Stimulated activated naive CD4-positive, alpha-beta T cell (primary cell): ENCODE data around the gene ZNF492.
"Not testable (repeated sequence)": the region's sequence is repeated elsewhere in the genome, so short reads cannot be mapped to it uniquely, and the experiment has no call there.

Source experiments
- DNase-seq, 6 experiments: peaks; one replicate each; lab custom pipeline; 2025; lab: John Stamatoyannopoulos, UW

The ZNF492 gene

GRCh38 chr19:22617614-22618320 lies 16.4 kb upstream of the ZNF492 start:
- no peak for DNase-seq

DNA sequence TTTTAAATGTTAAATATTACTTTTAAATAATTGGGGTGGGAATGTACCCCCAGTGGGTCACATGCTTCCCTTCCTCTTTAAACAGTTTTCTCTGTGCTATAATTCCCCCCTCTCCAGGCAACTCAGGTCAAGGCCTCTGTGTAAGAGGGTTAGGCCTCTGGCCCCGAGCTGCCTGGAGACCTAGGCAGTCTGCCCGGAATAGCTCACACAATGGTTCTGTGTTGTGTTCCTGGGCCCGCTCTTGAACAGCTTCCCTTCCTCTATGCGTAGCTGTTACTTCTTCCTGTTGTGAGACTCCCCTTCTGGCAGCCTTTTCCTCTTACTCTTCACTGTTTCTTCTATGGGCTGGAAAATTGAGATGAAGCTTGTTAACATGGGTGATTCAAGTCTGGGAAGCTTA lies 14.8 kb upstream of the ZNF492 start:
- DNase-seq: no peak

DNA sequence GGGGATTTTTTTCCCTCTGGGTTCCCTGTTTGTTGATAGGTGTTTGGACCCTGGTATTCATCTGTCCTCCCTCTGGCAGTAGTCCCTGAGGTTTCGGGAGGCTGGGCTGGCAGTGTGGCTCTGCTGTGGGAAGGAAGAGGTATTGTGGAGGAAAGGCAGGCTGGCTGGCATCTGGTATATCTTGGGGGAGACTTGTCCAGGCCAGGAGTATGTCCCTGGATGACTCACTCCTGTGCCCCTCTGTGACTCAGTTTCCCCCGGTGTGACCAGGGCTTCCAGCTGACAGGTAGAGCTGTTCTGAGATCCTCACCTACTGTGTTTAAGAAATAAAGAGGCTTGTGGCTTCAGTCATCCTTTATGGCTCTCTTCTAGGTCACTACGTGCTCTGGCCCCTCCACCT lies 14.2 kb upstream of the ZNF492 start:
- no peak for DNase-seq

DNA sequence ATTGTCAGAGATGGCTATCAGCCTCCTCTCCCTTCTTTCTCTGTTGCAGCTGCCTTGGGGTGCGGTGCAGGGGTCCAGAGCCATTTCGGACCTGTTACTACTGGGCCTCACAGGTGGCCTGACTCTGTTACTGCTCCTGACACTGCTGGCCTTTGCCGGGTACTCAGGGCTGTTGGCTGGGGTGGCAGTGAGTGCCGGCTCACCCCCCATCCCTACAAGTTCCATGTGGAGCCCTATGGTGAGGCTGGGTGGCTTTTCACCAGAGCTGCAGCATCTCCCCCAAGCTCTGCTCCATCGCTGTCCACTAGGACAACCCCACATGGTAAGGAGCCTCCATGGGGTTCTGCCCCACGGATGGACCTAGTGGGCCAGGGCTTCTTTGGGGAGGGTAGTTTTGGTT lies 13.7 kb upstream of the ZNF492 start:
- no peak for DNase-seq

DNA sequence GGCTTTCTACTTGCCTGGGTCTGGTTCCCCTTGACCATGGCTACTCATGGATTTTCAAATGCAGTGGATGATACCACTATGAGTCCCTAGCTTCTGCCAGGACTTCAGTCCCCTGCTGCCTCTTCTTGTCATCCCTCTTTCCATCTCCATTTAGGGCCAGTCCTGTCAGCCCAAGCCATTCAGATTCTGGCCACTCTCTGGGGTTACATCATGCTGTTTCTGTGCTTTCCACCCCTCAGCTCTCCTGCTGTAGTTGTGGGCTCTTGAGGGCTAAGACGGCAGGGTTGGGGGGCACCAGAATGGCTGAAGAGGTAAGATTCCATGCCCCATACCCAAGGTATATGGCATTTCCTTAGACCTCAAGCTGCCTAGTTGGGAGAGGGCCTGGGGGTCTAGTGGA lies 13.2 kb upstream of the ZNF492 start:
- DNase-seq: no peak

DNA sequence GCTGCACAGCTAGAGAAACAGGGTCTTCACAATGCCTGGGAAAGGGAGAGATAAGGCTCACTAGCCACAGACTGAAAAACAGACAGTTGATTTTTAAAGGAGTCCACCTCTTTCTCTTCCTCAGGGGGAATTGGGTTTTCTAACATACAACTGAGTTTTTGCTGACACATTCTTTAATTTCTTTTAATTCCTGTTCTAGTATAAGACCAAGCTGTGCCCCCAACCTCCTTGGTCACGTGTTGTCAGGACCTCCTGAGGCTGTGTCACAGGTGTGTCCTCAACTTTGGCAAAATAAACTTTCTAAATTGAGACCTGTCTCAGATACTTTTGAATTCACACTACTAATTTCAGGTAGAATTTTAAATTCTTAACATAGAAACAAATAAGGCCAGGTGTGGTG lies 12.1 kb upstream of the ZNF492 start:
- DNase-seq: no peak

DNA sequence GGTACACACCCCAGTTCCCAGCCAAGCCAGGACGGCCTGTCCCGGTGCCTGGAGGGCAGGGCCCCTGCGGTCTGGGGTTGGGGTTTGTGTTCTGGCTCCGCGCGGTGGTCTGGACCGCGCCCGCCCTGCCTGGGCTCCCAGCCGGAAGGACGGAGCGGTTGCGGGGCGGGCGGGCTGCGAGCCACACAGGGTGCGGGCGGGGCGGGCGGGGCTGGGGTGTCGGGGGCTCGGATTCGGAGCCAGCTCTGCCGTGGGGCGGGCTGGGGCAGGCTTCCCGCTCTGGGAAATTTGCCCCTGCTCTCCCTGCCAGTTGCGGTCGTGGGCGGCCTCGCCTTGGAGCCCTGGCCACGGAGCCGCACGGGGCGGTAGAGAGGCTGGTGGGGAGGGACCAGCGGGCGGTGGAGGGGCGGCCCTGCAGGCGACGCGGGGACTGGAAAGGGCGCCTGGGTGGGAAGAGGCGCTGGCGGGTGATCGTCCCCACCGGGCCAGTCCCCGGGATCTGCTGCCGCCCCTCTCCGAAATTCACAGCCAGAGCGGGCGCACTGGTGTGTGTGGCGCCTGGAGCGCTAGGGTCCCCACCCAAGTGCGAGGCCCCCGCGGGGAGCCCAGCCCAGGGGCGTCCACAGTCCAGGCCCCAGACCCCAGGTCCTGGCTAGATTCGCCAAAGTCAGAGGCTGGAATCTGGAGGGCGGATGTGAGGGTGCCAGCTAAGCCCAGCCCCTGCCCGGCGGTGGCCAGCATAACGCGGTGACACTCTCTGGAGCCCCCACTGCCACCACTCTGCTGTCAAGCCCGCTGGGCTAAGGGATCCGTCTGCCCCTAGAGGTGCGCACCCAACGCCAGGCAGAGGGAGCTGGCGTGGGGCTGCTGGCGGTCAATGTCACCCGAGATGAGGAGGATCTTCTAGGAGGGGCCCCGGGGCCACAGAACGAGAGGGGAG lies 11.0 kb upstream of the ZNF492 start:
- no peak for DNase-seq

DNA sequence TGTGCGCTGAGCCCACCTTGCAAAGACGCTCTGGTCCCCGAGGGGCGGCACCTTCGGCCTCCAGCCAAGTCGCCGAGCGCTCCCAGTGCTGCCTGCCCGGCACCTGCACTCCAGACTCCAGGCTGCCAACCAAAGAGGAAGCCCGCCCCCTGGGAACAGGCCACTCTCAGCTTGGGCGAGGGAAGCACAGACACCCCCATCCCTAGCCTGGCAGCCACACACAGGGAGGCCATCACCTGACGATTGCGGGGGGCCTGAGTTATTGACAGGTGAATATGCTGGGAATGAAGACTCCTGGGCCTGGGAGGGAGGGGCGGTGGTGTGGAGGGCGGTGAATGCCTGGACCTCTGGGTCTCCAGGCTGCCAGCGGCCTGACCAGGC lies 10.3 kb upstream of the ZNF492 start:
- no peak for DNase-seq

DNA sequence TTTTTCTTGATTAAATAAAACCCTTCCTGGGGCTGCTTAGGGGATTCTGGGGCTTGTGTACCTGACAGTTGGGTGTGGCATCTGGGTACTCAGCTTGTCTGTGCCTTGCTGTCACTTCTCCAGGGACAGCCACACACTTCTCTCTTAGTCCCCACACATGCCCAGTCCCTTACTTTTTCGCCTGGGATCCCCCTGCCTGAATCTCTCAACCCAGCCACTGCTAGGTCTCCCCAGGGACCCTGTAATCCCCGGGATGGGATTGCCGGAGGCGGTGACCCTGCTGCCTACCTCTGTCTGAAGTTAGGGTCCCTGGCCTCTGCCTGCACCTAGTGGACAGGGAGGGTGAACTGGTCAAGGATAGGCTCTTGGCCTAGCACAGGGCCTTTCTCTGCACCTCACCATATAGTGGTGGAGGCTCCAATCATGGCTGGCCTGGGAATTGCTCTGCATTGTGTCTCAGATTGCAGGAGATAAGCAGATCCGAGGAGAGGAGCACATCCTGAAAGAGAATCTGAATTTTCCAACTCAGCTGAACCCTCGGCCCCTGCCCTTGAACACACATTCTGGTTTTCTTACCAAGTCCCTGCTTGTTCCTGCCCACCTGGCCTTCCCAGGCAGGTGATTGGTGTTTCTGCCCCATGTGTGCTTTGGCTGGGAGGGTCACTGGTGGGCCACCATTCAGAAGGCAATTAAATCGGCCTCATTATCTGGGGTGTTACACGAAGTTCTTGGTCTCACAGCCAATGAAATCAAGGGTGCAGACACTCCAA lies 8.7 kb upstream of the ZNF492 start:
- DNase-seq: no peak

- no peak for DNase-seq
These were observed 6.6 kb upstream of the ZNF492 start for GRCh38 chr19:22627526-22627925.

DNA sequence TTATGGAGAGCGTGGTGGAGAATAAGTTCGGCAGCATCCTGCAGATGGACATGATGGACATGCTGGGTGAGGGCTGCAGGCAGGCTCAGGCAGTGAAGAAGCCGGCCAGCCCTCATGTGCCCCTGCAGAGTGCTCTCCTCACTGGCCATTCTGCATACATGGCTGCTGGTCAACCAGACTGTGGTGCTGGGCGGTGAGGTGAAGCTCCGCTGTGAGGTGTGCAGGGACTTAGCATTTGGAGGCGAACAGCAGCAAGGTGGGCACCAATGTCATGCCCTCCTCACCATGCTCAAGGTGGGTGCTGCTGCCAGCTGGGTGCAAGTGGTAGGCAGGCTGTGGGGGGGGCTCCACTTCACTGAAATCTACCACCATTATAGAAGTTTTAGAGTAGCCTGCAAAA lies 5.7 kb upstream of the ZNF492 start:
- DNase-seq: no peak

GRCh38 chr19:22634450-22634827 lies 315 bp downstream of the ZNF492 start:
- DNase-seq: no peak

GRCh38 chr19:22685493-22685892 lies 51.4 kb downstream of the ZNF492 start:
- DNase-seq: not testable (repeated sequence)

DNA sequence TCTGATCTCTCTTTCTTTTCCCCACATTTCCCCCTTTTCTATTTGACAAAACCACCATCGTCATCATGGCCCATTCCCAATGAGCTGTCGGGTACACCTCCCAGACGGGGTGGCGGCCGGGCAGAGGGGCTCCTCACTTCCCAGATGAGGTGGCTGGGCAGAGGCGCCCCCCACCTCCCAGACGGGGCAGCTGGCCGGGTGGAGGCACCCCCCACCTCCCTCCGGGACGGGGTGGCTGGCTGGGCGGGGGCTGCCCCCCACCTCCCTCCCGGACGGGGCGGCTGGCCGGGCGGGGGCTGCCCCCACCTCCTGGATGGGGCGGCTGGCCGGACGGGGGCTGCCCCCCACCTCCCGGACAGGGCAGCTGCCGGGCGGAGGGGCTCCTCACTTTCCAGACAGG lies 68.5 kb downstream of the ZNF492 start:
- not testable (repeated sequence) for DNase-seq

GRCh38 chr19:22703096-22703495 lies 69.0 kb downstream of the ZNF492 start:
- DNase-seq: not testable (repeated sequence)

DNA sequence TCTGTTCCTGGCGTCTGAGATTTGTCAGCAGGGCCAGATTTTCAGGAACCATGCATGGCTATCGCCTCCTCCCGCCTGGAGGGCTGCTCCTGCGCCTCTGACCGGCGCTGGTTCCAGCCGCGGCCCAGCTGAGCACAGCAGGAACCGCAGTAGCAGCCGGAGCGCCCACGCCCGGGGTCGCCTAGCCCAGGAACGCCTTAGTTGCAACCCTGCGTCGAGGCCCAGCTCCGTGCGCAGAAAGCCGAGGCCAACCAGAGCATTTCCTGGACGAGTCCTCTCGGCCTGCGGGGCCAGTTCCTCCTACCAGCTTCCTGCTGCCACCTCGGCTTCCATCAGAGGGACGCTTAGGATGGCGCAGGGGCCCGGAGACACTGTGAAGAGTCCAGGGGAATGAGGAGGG lies 74.9 kb downstream of the ZNF492 start:
- DNase-seq: no peak
